ENCODE measurements around the gene ARHGAP24. TPM values are rescaled to one million over a fixed set of nuclear protein-coding genes. Genes with fewer than 3 reads are reported as not detected.

ARHGAP24 gene
- total RNA-seq, 2 experiments from 2014 or later: not detected

- DNase-seq: no peak
- Mint-ChIP-seq H3K36me3 (ENCODE audit: low read depth) (no peaks in the 10 kb centered on the region), H3K27ac (no peak overlapping the region), H3K4me1 (no peaks in the 10 kb centered on the region), H3K9me3 (no peaks in the 10 kb centered on the region), H3K27me3 (no peaks in the 10 kb centered on the region), H3K4me3 (no peak overlapping the region)
- CTCF ChIA-PET: no interaction called here
- POLR2A ChIA-PET: no interaction called here
These were observed 280.3 kb downstream of the ARHGAP24 start for GRCh38 chr4:85755285-85755684.

GRCh38 chr4:85756938-85757337 lies 282.0 kb downstream of the ARHGAP24 start:
- Mint-ChIP-seq H3K27me3 (no peaks in the 10 kb centered on the region), H3K36me3 (ENCODE audit: low read depth) (no peaks in the 10 kb centered on the region), H3K27ac (no peak overlapping the region), H3K9me3 (no peaks in the 10 kb centered on the region), H3K4me3 (no peak overlapping the region), H3K4me1 (no peaks in the 10 kb centered on the region)
- ChIA-PET CTCF (no interaction called here), POLR2A (no interaction called here)
- no peak for DNase-seq

GRCh38 chr4:85759388-85759787 lies 284.4 kb downstream of the ARHGAP24 start:
- no peak overlapping the region for H3K27ac Mint-ChIP-seq
- CTCF ChIA-PET: no interaction called here
- H3K4me1 Mint-ChIP-seq: no peaks in the 10 kb centered on the region
- no peaks in the 10 kb centered on the region for H3K9me3 Mint-ChIP-seq
- no peak overlapping the region for H3K4me3 Mint-ChIP-seq
- DNase-seq: no peak
- POLR2A ChIA-PET: no interaction called here
- H3K27me3 Mint-ChIP-seq: no peaks in the 10 kb centered on the region
- H3K36me3 Mint-ChIP-seq (ENCODE audit: low read depth): no peaks in the 10 kb centered on the region

GRCh38 chr4:85760511-85760910 lies 285.6 kb downstream of the ARHGAP24 start:
- DNase-seq: no peak
- POLR2A ChIA-PET: no interaction called here
- H3K27me3 Mint-ChIP-seq: no peaks in the 10 kb centered on the region
- H3K4me3 Mint-ChIP-seq: no peak overlapping the region
- H3K4me1 Mint-ChIP-seq: no peaks in the 10 kb centered on the region
- H3K27ac Mint-ChIP-seq: no peak overlapping the region
- CTCF ChIA-PET: no interaction called here
- no peaks in the 10 kb centered on the region for H3K9me3 Mint-ChIP-seq
- H3K36me3 Mint-ChIP-seq (ENCODE audit: low read depth): no peaks in the 10 kb centered on the region

GRCh38 chr4:85761803-85762528 lies 287.0 kb downstream of the ARHGAP24 start:
- ChIA-PET CTCF (no interaction called here), POLR2A (no interaction called here)
- no peaks in the 10 kb centered on the region for H3K9me3 Mint-ChIP-seq
- H3K27me3 Mint-ChIP-seq: no peaks in the 10 kb centered on the region
- no peak for DNase-seq
- no peaks in the 10 kb centered on the region for H3K4me1 Mint-ChIP-seq
- H3K36me3 Mint-ChIP-seq (ENCODE audit: low read depth): no peaks in the 10 kb centered on the region
- no peak overlapping the region for H3K27ac Mint-ChIP-seq
- no peak overlapping the region for H3K4me3 Mint-ChIP-seq

GRCh38 chr4:85762529-85762871 lies 287.6 kb downstream of the ARHGAP24 start:
- ChIA-PET POLR2A (no interaction called here), CTCF (no interaction called here)
- Mint-ChIP-seq H3K4me3 (no peak overlapping the region), H3K36me3 (ENCODE audit: low read depth) (no peaks in the 10 kb centered on the region), H3K4me1 (no peaks in the 10 kb centered on the region), H3K27ac (no peak overlapping the region), H3K27me3 (no peaks in the 10 kb centered on the region), H3K9me3 (no peaks in the 10 kb centered on the region)
- no peak for DNase-seq

GRCh38 chr4:85763202-85763601 lies 288.3 kb downstream of the ARHGAP24 start:
- Mint-ChIP-seq H3K27ac (no peak overlapping the region), H3K4me3 (no peak overlapping the region), H3K36me3 (ENCODE audit: low read depth) (no peaks in the 10 kb centered on the region), H3K27me3 (no peaks in the 10 kb centered on the region), H3K4me1 (no peaks in the 10 kb centered on the region), H3K9me3 (no peaks in the 10 kb centered on the region)
- ChIA-PET POLR2A (no interaction called here), CTCF (no interaction called here)
- no peak for DNase-seq

- ChIA-PET POLR2A (no interaction called here), CTCF (no interaction called here)
- Mint-ChIP-seq H3K4me3 (no peak overlapping the region), H3K36me3 (ENCODE audit: low read depth) (no peaks in the 10 kb centered on the region), H3K4me1 (no peaks in the 10 kb centered on the region), H3K9me3 (no peaks in the 10 kb centered on the region), H3K27ac (no peak overlapping the region), H3K27me3 (no peaks in the 10 kb centered on the region)
- no peak for DNase-seq
These were observed 292.7 kb downstream of the ARHGAP24 start for GRCh38 chr4:85767649-85768048.

GRCh38 chr4:85769009-85769408 lies 294.1 kb downstream of the ARHGAP24 start:
- no peak for DNase-seq
- H3K36me3 Mint-ChIP-seq (ENCODE audit: low read depth): no peaks in the 10 kb centered on the region
- H3K9me3 Mint-ChIP-seq: no peaks in the 10 kb centered on the region
- H3K27ac Mint-ChIP-seq: no peak overlapping the region
- POLR2A ChIA-PET: no interaction called here
- no peaks in the 10 kb centered on the region for H3K27me3 Mint-ChIP-seq
- CTCF ChIA-PET: no interaction called here
- no peaks in the 10 kb centered on the region for H3K4me1 Mint-ChIP-seq
- no peak overlapping the region for H3K4me3 Mint-ChIP-seq

- Mint-ChIP-seq H3K27ac (no peak overlapping the region), H3K4me3 (no peak overlapping the region), H3K4me1 (no peaks in the 10 kb centered on the region), H3K36me3 (ENCODE audit: low read depth) (no peaks in the 10 kb centered on the region), H3K9me3 (no peaks in the 10 kb centered on the region), H3K27me3 (no peaks in the 10 kb centered on the region)
- DNase-seq: no peak
- ChIA-PET POLR2A (no interaction called here), CTCF (no interaction called here)
These were observed 297.5 kb downstream of the ARHGAP24 start for GRCh38 chr4:85772470-85772869.

- no peak overlapping the region for H3K27ac Mint-ChIP-seq
- CTCF ChIA-PET: no interaction called here
- H3K4me3 Mint-ChIP-seq: no peak overlapping the region
- no peaks in the 10 kb centered on the region for H3K4me1 Mint-ChIP-seq
- H3K36me3 Mint-ChIP-seq (ENCODE audit: low read depth): no peaks in the 10 kb centered on the region
- no peak for DNase-seq
- POLR2A ChIA-PET: no interaction called here
- no peaks in the 10 kb centered on the region for H3K27me3 Mint-ChIP-seq
- no peaks in the 10 kb centered on the region for H3K9me3 Mint-ChIP-seq
These were observed 298.4 kb downstream of the ARHGAP24 start for GRCh38 chr4:85773372-85773771.

GRCh38 chr4:85774000-85774399 lies 299.1 kb downstream of the ARHGAP24 start:
- ChIA-PET CTCF (no interaction called here), POLR2A (no interaction called here)
- H3K27me3 Mint-ChIP-seq: no peaks in the 10 kb centered on the region
- no peak for DNase-seq
- no peaks in the 10 kb centered on the region for H3K4me1 Mint-ChIP-seq
- H3K36me3 Mint-ChIP-seq (ENCODE audit: low read depth): no peaks in the 10 kb centered on the region
- no peak overlapping the region for H3K27ac Mint-ChIP-seq
- H3K9me3 Mint-ChIP-seq: no peaks in the 10 kb centered on the region
- no peak overlapping the region for H3K4me3 Mint-ChIP-seq

GRCh38 chr4:85774489-85774888 lies 299.5 kb downstream of the ARHGAP24 start:
- H3K4me1 Mint-ChIP-seq: no peaks in the 10 kb centered on the region
- no peak overlapping the region for H3K4me3 Mint-ChIP-seq
- DNase-seq: no peak
- H3K9me3 Mint-ChIP-seq: no peaks in the 10 kb centered on the region
- no peaks in the 10 kb centered on the region for H3K27me3 Mint-ChIP-seq
- H3K36me3 Mint-ChIP-seq (ENCODE audit: low read depth): no peaks in the 10 kb centered on the region
- ChIA-PET POLR2A (no interaction called here), CTCF (no interaction called here)
- H3K27ac Mint-ChIP-seq: no peak overlapping the region

GRCh38 chr4:85776096-85776495 lies 301.1 kb downstream of the ARHGAP24 start:
- no peak overlapping the region for H3K27ac Mint-ChIP-seq
- no peaks in the 10 kb centered on the region for H3K4me1 Mint-ChIP-seq
- no peak for DNase-seq
- CTCF ChIA-PET: no interaction called here
- POLR2A ChIA-PET: no interaction called here
- no peaks in the 10 kb centered on the region for H3K9me3 Mint-ChIP-seq
- H3K27me3 Mint-ChIP-seq: no peaks in the 10 kb centered on the region
- H3K4me3 Mint-ChIP-seq: no peak overlapping the region
- no peaks in the 10 kb centered on the region for H3K36me3 Mint-ChIP-seq (ENCODE audit: low read depth)

GRCh38 chr4:85776579-85776978 lies 301.6 kb downstream of the ARHGAP24 start:
- H3K27ac Mint-ChIP-seq: no peak overlapping the region
- DNase-seq: no peak
- ChIA-PET CTCF (no interaction called here), POLR2A (no interaction called here)
- no peaks in the 10 kb centered on the region for H3K4me1 Mint-ChIP-seq
- no peak overlapping the region for H3K4me3 Mint-ChIP-seq
- H3K27me3 Mint-ChIP-seq: no peaks in the 10 kb centered on the region
- no peaks in the 10 kb centered on the region for H3K36me3 Mint-ChIP-seq (ENCODE audit: low read depth)
- no peaks in the 10 kb centered on the region for H3K9me3 Mint-ChIP-seq

All from activated CD4-positive, alpha-beta memory T cell treated with anti-CD3 and anti-CD28 coated beads, Interleukin-2, amount 10 ng/mL, durations not matched to agents 7 days and 5 days (primary cell).